ENCODE measurements around the gene RRAS2.

Gene RRAS2

GRCh38 chr11:14373941-14374646 is 15.1 kb upstream of the RRAS2 start:
- no peak overlapping the region for H3K27ac ChIP-seq (ENCODE audit: low read depth in 2 of 2, low read length in 2 of 2)
- no peaks in the 10 kb centered on the region for H3K36me3 ChIP-seq (ENCODE audit: control insufficient read depth in 2 of 2, insufficient read depth in 2 of 2, low read length in 2 of 2)
- H3K4me3 ChIP-seq (ENCODE audit: low read length in 2 of 2), result no peak overlapping the region

GRCh38 chr11:14372011-14372410 is 13.0 kb upstream of the RRAS2 start:
- no peaks in the 10 kb centered on the region for H3K9me3 ChIP-seq (ENCODE audit: control insufficient read depth in 2 of 2, low read length in 2 of 2)
- H3K9ac ChIP-seq (ENCODE audit: low read depth in 1 of 2, low read length in 2 of 2), result no peak overlapping the region
- H3K36me3 ChIP-seq (ENCODE audit: control insufficient read depth in 2 of 2, insufficient read depth in 2 of 2, low read length in 2 of 2), result no peaks in the 10 kb centered on the region
- H3K27ac ChIP-seq (ENCODE audit: low read depth in 2 of 2, low read length in 2 of 2), result no peak overlapping the region
- no peak overlapping the region for H3K4me3 ChIP-seq (ENCODE audit: low read length in 2 of 2)
- no peaks in the 10 kb centered on the region for H3K27me3 ChIP-seq (ENCODE audit: control insufficient read depth in 2 of 2, insufficient read depth in 2 of 2, low read length in 2 of 2)
- H3K4me1 ChIP-seq (ENCODE audit: control insufficient read depth in 2 of 2, insufficient read depth in 2 of 2, low read length in 2 of 2), result no peaks in the 10 kb centered on the region

More at GRCh38 chr11:14373941-14374646, 15.1 kb upstream of the RRAS2 start:
- Histone ChIP-seq H3K27me3 (ENCODE audit: control insufficient read depth in 2 of 2, insufficient read depth in 2 of 2, low read length in 2 of 2) (no peaks in the 10 kb centered on the region), H3K4me1 (ENCODE audit: control insufficient read depth in 2 of 2, insufficient read depth in 2 of 2, low read length in 2 of 2) (no peaks in the 10 kb centered on the region), H3K9ac (ENCODE audit: low read depth in 1 of 2, low read length in 2 of 2) (no peak overlapping the region), H3K9me3 (ENCODE audit: control insufficient read depth in 2 of 2, low read length in 2 of 2) (no peaks in the 10 kb centered on the region)

- no peaks in the 10 kb centered on the region for H3K4me1 ChIP-seq (ENCODE audit: control insufficient read depth in 2 of 2, insufficient read depth in 2 of 2, low read length in 2 of 2)
- H3K9me3 ChIP-seq (ENCODE audit: control insufficient read depth in 2 of 2, low read length in 2 of 2), result no peaks in the 10 kb centered on the region
- no peak overlapping the region for H3K9ac ChIP-seq (ENCODE audit: low read depth in 1 of 2, low read length in 2 of 2)
- H3K4me3 ChIP-seq (ENCODE audit: low read length in 2 of 2), result no peak overlapping the region
- no peaks in the 10 kb centered on the region for H3K27me3 ChIP-seq (ENCODE audit: control insufficient read depth in 2 of 2, insufficient read depth in 2 of 2, low read length in 2 of 2)
- no peaks in the 10 kb centered on the region for H3K36me3 ChIP-seq (ENCODE audit: control insufficient read depth in 2 of 2, insufficient read depth in 2 of 2, low read length in 2 of 2)
- no peak overlapping the region for H3K27ac ChIP-seq (ENCODE audit: low read depth in 2 of 2, low read length in 2 of 2)
Measured at GRCh38 chr11:14371249-14371648, 12.3 kb upstream of the RRAS2 start.

- no peak overlapping the region for H3K9ac ChIP-seq (ENCODE audit: low read depth in 1 of 2, low read length in 2 of 2)
- H3K27ac ChIP-seq (ENCODE audit: low read depth in 2 of 2, low read length in 2 of 2), result no peak overlapping the region
Measured at GRCh38 chr11:14370496-14370895, 11.5 kb upstream of the RRAS2 start.

GRCh38 chr11:14369598-14369997 is 10.6 kb upstream of the RRAS2 start:
- Histone ChIP-seq H3K27ac (ENCODE audit: low read depth in 2 of 2, low read length in 2 of 2) (no peak overlapping the region), H3K9me3 (ENCODE audit: control insufficient read depth in 2 of 2, low read length in 2 of 2) (no peaks in the 10 kb centered on the region), H3K4me1 (ENCODE audit: control insufficient read depth in 2 of 2, insufficient read depth in 2 of 2, low read length in 2 of 2) (no peaks in the 10 kb centered on the region), H3K4me3 (ENCODE audit: low read length in 2 of 2) (no peak overlapping the region), H3K27me3 (ENCODE audit: control insufficient read depth in 2 of 2, insufficient read depth in 2 of 2, low read length in 2 of 2) (no peaks in the 10 kb centered on the region), H3K9ac (ENCODE audit: low read depth in 1 of 2, low read length in 2 of 2) (no peak overlapping the region), H3K36me3 (ENCODE audit: control insufficient read depth in 2 of 2, insufficient read depth in 2 of 2, low read length in 2 of 2) (no peaks in the 10 kb centered on the region)

More at GRCh38 chr11:14370496-14370895, 11.5 kb upstream of the RRAS2 start:
- Histone ChIP-seq H3K4me1 (ENCODE audit: control insufficient read depth in 2 of 2, insufficient read depth in 2 of 2, low read length in 2 of 2) (no peaks in the 10 kb centered on the region), H3K4me3 (ENCODE audit: low read length in 2 of 2) (no peak overlapping the region), H3K27me3 (ENCODE audit: control insufficient read depth in 2 of 2, insufficient read depth in 2 of 2, low read length in 2 of 2) (no peaks in the 10 kb centered on the region), H3K9me3 (ENCODE audit: control insufficient read depth in 2 of 2, low read length in 2 of 2) (no peaks in the 10 kb centered on the region), H3K36me3 (ENCODE audit: control insufficient read depth in 2 of 2, insufficient read depth in 2 of 2, low read length in 2 of 2) (no peaks in the 10 kb centered on the region)

- no peaks in the 10 kb centered on the region for H3K27me3 ChIP-seq (ENCODE audit: control insufficient read depth in 2 of 2, insufficient read depth in 2 of 2, low read length in 2 of 2)
- no peak overlapping the region for H3K9ac ChIP-seq (ENCODE audit: low read depth in 1 of 2, low read length in 2 of 2)
- no peak overlapping the region for H3K27ac ChIP-seq (ENCODE audit: low read depth in 2 of 2, low read length in 2 of 2)
- peaks cover 0 to 3% of the 10 kb centered on the region in 2 donors for H3K4me1 ChIP-seq (ENCODE audit: control insufficient read depth in 2 of 2, insufficient read depth in 2 of 2, low read length in 2 of 2)
- no peaks in the 10 kb centered on the region for H3K9me3 ChIP-seq (ENCODE audit: control insufficient read depth in 2 of 2, low read length in 2 of 2)
- H3K4me3 ChIP-seq (ENCODE audit: low read length in 2 of 2), result no peak overlapping the region
- no peaks in the 10 kb centered on the region for H3K36me3 ChIP-seq (ENCODE audit: control insufficient read depth in 2 of 2, insufficient read depth in 2 of 2, low read length in 2 of 2)
Measured at GRCh38 chr11:14366936-14367335, 8.0 kb upstream of the RRAS2 start.

- Histone ChIP-seq H3K27ac (ENCODE audit: low read depth in 2 of 2, low read length in 2 of 2) (no peak overlapping the region), H3K9ac (ENCODE audit: low read depth in 1 of 2, low read length in 2 of 2) (no peak overlapping the region), H3K36me3 (ENCODE audit: control insufficient read depth in 2 of 2, insufficient read depth in 2 of 2, low read length in 2 of 2) (no peaks in the 10 kb centered on the region)
Measured at GRCh38 chr11:14364322-14364721, 5.3 kb upstream of the RRAS2 start.

GRCh38 chr11:14362611-14363010 is 3.6 kb upstream of the RRAS2 start:
- Histone ChIP-seq H3K9me3 (ENCODE audit: control insufficient read depth in 2 of 2, low read length in 2 of 2) (no peaks in the 10 kb centered on the region), H3K27me3 (ENCODE audit: control insufficient read depth in 2 of 2, insufficient read depth in 2 of 2, low read length in 2 of 2) (no peaks in the 10 kb centered on the region), H3K36me3 (ENCODE audit: control insufficient read depth in 2 of 2, insufficient read depth in 2 of 2, low read length in 2 of 2) (no peaks in the 10 kb centered on the region), H3K4me3 (ENCODE audit: low read length in 2 of 2) (no peak overlapping the region), H3K9ac (ENCODE audit: low read depth in 1 of 2, low read length in 2 of 2) (no peak overlapping the region), H3K27ac (ENCODE audit: low read depth in 2 of 2, low read length in 2 of 2) (no peak overlapping the region), H3K4me1 (ENCODE audit: control insufficient read depth in 2 of 2, insufficient read depth in 2 of 2, low read length in 2 of 2) (peaks cover 8 to 9% of the 10 kb centered on the region in 2 donors)

More at GRCh38 chr11:14364322-14364721, 5.3 kb upstream of the RRAS2 start:
- H3K4me1 ChIP-seq (ENCODE audit: control insufficient read depth in 2 of 2, insufficient read depth in 2 of 2, low read length in 2 of 2), result peaks cover 2 to 3% of the 10 kb centered on the region in 2 donors
- H3K4me3 ChIP-seq (ENCODE audit: low read length in 2 of 2), result no peak overlapping the region
- H3K27me3 ChIP-seq (ENCODE audit: control insufficient read depth in 2 of 2, insufficient read depth in 2 of 2, low read length in 2 of 2), result no peaks in the 10 kb centered on the region
- no peaks in the 10 kb centered on the region for H3K9me3 ChIP-seq (ENCODE audit: control insufficient read depth in 2 of 2, low read length in 2 of 2)

GRCh38 chr11:14361951-14362350 is 3.0 kb upstream of the RRAS2 start:
- peaks cover 8 to 14% of the 10 kb centered on the region in 2 donors for H3K4me1 ChIP-seq (ENCODE audit: control insufficient read depth in 2 of 2, insufficient read depth in 2 of 2, low read length in 2 of 2)
- H3K36me3 ChIP-seq (ENCODE audit: control insufficient read depth in 2 of 2, insufficient read depth in 2 of 2, low read length in 2 of 2), result no peaks in the 10 kb centered on the region
- no peaks in the 10 kb centered on the region for H3K27me3 ChIP-seq (ENCODE audit: control insufficient read depth in 2 of 2, insufficient read depth in 2 of 2, low read length in 2 of 2)
- no peak overlapping the region for H3K27ac ChIP-seq (ENCODE audit: low read depth in 2 of 2, low read length in 2 of 2)
- no peak overlapping the region for H3K4me3 ChIP-seq (ENCODE audit: low read length in 2 of 2)
- H3K9me3 ChIP-seq (ENCODE audit: control insufficient read depth in 2 of 2, low read length in 2 of 2), result no peaks in the 10 kb centered on the region
- H3K9ac ChIP-seq (ENCODE audit: low read depth in 1 of 2, low read length in 2 of 2), result no peak overlapping the region

GRCh38 chr11:14360976-14361375 is 2.0 kb upstream of the RRAS2 start:
- H3K4me1 ChIP-seq (ENCODE audit: control insufficient read depth in 2 of 2, insufficient read depth in 2 of 2, low read length in 2 of 2), result peaks cover 8 to 14% of the 10 kb centered on the region in 2 donors
- H3K9me3 ChIP-seq (ENCODE audit: control insufficient read depth in 2 of 2, low read length in 2 of 2), result no peaks in the 10 kb centered on the region
- H3K9ac ChIP-seq (ENCODE audit: low read depth in 1 of 2, low read length in 2 of 2), result no peak overlapping the region
- H3K27ac ChIP-seq (ENCODE audit: low read depth in 2 of 2, low read length in 2 of 2), result no peak overlapping the region
- no peak overlapping the region for H3K4me3 ChIP-seq (ENCODE audit: low read length in 2 of 2)
- no peaks in the 10 kb centered on the region for H3K27me3 ChIP-seq (ENCODE audit: control insufficient read depth in 2 of 2, insufficient read depth in 2 of 2, low read length in 2 of 2)
- H3K36me3 ChIP-seq (ENCODE audit: control insufficient read depth in 2 of 2, insufficient read depth in 2 of 2, low read length in 2 of 2), result no peaks in the 10 kb centered on the region
